LHCN-M2 (cell line): ENCODE results near the gene SBK2. TPM values are rescaled to one million over a fixed set of nuclear protein-coding genes. Genes with fewer than 3 reads are reported as not detected.

Experiments
- DNase-seq: peaks from one replicate; pipeline ENCODE4 v3.0.0-alpha.2; 2012; ENCODE audit warnings: low read depth
- total RNA-seq: library from RNA; depleted of rRNA; stranded (reverse); fragments of >200 nt; gene quantifications from 2 replicates; pipeline ENCODE4 v1.2.3, GENCODE V29; 2014

The SBK2 gene
- total RNA-seq, 1 experiment from 2014 or later = 1.5 TPM

DNA sequence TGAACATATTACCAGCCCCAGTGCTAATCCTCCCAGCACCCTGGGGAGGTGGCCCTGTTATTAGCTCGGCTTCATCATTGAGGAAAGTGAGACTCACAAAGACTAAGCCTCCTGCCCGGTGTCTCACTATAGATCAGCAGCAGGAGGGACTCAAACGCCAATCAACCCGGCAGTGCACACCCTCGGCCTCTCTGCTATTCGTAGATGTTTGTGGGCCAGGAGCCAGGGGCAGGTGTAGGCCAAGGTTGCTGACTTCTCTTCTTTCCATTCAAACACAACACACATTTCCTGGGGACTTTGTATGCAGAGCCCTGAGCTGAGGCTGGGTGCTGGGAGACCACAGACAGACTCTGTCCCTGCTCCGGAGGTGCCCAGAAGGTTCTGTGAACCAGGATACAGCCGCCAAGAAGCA, 17.8 kb upstream of the SBK2 start:
- DNase-seq = no peak

DNA sequence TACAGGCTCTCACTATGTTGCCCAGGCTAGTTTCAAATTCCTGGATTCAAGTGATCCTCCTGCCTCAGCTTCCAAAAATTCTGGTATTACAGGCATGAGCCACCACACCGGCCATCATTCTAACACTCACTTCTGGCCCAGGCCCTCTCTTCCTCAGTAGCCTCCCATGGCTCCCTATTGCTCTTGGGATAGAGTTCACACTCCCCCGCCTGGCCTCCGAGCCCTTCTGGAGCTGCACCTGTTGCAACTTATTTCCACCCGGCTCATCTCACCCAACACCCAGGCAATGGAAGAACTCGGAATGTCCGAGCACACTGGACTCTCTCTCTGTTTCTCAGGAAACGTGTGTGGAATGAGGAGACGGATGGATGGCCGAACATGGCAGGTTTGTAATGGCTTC, 17.4 kb upstream of the SBK2 start:
- no peak for DNase-seq

DNA sequence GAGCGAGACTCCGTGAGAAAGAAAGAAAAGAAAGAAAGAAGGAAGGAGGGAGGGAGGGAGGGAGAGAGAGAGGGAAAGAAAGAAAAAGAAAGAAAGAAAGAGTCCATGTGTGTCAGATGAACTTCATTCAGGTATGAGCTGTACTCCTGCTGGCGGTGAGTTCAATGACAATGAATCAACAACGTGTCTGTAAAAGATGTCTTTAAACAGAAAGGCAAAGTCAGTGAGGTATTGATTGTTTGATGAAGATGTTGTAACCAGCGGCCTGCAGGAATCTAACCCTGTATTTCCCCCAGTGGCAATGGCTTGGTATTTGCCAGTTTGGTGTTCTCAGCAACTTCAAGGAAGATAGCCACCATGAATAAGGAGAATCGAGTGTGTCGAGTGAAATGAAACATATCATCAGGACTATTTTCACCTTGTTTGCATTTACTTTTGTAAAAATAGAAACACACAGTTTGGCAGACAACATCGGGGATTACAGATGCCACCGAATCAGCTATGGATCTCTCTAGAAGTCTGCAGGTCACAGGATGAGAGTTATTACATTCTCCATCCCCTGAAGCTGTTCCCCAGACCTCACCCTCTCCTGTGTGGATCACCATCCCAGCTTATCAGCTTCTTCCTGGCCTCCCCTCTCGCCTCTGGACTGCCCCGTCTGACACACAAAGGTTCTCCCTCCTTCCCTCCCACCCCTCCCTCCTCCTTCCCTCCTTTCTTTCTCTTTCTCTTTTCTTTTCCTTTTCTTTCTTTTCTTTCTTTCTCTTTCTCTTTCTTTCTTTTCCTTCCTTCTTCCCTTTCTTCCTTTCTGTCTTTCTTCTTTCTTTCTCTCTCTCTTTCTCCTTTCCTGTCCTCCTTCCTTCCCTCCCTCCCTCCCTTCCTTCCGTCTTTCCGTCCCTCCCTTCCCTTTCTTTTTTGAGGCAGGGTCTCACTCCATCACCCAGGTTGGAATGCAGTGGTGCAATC, 16.6 kb upstream of the SBK2 start:
- no peak for DNase-seq

DNA sequence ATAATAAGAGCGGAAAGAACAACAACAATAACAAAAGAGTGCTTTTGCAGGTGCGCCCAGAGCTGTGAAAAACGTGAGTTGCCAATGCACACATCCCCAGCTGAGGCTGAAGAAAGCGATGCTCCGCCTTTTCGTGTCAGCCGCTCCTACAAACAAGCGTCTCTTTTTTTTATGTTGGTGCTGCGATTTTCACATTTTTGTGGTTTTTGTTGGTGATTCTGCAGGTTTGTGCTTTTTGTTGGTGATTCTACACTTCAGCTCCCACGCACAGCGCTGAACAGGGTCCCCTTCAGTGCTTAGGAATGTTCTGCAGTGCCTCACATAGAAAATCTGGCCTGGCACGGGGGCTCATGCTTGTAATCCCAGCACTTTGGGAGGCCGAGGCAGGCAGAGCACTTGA, 15.7 kb upstream of the SBK2 start:
- peak; percentile 68 for DNase-seq

DNA sequence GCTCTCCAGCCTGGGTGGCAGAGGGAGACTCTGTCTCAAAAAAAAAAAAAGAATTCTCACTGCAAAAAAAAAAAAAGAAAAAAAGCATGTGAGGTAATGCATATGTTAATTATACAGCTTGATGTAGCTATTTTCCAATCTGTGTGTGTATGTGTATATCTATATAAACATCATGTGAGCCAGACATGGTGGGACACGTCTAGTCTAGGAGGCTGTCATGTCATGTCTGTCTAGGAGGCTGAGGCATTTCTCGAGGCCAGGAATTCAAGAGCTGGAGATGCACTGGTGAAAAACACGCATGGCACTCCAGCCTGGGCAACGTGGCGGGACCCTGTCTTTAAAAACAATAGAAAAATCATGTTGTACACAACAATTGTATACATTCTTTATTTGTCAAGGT, 15.3 kb upstream of the SBK2 start:
- DNase-seq = no peak

DNA sequence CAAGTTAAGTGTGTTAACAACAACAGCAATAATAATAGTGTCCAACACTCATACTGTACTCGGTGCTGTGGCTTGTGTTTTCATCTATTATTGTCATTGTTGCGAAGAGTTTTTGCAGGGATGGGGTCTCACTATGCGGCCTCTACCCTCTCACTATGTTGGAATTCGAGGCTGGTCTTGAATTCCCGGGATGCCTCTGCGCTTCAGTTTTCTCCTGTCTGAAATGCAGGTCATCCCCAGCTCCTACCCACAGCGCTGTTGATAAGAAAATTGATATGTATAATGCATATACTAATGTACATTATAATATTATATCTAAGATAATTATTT, 13.4 kb upstream of the SBK2 start:
- no peak for DNase-seq

DNA sequence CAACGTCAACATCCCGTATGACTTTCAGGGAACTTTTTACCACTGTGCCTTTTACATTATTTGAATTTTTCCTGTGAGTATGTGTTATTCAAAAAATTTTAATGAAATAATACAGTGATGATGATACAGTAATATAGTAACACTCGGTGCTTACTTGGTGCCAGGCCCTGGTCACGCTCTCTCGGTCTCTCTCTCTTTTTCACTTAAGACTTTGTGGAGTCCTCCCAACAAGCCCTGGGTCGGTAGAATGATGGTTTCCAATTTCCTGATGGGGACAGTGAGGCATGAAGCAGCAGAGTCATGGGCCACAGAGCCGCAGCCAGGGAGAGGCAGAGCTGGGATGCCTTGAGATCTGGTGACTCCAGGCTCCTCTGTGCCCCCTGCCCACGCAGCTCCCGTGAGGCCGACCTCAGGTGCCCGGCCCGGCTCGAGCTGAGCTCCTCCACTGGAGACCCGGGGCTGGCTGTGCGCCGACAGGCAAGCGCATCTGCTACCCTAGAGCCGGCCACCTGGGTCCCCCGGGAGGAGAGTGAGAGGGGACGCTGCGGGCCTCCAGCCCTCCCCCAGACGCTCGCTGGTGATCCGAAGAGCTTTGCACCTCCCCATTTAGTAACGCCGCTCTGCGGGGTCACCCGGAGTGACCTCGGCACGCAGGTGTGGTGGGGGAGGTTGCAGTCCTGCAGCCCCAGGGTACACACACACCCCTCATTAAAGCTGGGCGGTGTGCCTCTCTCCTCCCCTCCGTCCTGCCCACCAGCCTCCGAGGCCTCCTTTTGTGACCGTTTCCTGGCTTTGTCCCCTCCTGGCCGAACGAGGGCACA, 12.8 kb upstream of the SBK2 start:
- DNase-seq = peak; percentile 80

DNA sequence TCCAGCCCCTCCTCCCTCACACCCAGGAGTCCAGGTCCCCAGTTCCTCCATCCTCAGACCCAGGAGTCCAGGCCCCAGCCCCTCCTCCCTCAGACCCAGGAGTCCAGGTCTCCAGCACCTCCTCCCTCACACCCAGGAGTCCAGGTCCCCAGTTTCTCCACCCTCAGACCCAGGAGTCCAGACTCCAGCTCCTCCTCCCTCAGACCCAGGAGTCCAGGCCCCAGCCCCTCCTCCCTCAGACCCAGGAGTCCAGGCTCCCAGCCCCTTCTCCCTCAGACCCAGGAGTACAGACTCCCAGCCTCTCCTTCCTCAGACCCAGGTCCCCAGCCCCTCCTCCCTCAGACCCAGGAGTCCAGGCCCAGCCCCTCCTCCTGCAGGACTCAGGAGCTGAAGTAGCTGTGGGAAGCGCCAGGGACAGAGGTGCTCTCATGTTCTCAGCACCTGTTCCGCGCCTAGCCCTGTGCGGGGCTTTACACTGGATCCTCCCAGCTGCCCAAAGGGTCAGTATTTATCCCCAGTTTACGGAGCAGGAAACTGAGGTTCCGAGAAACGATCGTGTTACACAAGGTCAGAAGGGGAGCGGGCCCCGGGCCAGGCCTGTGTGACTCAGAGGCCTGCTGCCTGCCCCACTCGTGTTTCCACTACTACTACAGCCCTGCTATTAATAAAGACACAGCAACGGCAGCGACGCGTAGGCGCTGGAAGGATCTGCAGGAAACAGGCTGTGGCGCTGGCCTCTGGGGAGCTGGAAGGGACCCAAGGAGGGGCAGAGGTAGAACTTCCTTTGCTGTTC, 10.1 kb upstream of the SBK2 start:
- DNase-seq = peak; percentile 25

DNA sequence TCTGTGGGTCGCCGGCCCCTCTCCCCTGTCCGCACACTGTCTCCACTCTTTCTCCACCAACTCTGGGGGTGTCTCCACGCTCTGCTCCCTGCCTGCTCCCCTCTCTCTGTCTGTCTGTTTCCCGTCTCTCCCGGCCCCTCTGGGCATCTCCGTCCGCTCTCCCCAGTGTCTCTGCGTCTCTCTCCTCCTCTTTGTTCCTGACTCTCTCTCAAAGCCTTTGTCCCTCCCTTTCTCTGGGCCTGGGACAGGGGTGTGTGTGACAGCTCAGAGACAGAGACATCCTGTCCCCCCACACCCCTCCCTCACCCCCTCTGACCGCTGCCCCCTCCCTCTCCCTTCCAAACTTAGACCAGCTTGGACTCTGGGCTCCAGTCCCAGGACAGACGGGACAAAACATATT, 9.1 kb upstream of the SBK2 start:
- DNase-seq = no peak

DNA sequence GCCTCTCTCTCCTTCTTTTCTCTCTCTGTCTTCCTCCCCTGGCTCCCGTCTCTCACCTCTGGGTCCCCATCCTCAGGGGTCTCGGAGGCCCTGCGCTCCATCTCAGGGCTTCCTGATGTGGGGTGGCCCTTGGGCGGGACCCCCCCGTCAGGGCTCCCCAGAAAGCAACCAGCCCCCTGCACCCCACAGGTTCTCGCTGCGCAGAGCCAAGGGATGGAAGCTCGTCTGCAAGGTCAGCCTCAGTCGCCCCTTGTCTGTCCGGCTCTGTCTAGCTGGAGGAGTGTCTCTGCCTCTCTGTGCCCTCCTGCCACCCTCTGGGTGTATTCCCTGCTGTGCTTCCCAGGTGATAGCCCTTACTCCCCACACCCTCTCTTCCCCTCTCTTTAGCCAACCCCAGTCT, 8.5 kb upstream of the SBK2 start, which contains the start of gene SBK3:
Gene SBK3 (minus strand): TSS at position 101 of the 400 bp plus-strand sequence. CDS start 0 bp downstream, at position 101.
- no peak for DNase-seq

DNA sequence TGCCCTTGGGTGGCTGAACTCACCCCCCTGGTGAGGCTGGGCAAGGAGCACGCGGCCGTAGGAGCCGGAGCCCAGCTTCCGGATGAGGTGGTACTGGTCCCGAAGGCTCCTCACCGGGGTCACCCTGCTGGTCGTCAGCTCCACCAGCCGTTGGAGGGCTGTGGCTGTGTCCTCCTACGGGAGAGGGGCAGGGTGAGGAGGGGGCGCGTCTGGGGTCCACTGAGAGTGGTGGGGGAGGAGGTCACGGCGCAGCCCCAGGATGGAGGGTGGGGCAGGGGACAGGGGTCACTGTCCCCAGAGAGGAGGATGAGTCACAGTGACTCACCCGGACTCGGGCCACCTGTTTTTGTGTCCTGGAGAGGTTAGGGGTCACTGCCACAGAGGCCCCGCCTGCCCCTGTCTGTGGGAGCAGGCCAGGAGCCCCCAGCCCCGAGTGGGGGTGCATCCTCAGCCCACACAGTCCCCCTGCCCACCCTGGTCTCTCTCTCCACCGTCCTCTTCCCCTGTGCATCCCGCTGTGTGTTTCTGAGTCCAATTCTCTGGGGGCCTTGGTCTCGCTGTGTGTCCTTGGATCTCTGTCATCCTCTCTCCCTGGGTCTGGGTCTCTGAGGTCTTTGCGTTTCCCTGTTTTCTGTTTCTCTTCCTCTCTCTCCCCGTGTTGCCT, 8.0 kb upstream of the SBK2 start:
- peak; percentile 49 for DNase-seq

DNA sequence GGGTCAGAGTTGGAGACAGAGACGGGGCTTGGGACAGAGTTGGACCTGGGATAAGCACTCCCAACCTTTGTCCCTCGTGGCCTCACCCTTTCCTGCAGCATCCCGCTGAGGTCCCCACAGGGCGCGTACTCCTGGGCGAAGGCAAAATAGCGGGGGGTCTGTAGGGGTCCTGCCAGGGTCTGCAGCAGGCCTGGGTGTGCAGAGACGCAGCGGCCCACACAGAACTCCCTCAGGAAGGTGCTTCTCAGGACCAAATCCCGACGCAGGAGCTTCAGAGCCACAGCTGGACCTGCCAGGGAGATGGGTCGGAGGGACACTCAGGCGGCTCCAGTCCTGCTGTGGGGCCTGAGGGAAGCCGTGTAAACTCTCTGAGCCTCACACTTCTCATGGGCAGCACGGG, 7.1 kb upstream of the SBK2 start:
- DNase-seq = no peak

DNA sequence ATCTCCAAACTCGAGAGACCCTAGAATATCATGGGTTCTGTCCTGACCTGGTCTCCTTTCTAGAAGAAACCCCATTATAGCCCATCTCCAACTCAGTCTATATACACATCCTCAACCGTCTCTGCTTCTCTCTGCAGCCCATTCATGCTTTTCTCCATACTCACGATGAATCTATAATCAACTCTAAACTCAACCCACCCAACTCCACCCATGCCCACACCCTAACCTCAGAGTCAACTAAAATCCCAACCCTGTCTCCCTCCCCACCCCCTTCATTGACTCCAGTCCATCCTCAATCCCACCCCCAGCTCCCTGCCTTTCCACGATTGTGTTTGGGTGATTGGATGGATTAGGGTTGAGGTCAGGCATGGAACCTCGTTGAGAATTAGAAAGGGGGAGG, 6.6 kb upstream of the SBK2 start:
- DNase-seq = no peak

DNA sequence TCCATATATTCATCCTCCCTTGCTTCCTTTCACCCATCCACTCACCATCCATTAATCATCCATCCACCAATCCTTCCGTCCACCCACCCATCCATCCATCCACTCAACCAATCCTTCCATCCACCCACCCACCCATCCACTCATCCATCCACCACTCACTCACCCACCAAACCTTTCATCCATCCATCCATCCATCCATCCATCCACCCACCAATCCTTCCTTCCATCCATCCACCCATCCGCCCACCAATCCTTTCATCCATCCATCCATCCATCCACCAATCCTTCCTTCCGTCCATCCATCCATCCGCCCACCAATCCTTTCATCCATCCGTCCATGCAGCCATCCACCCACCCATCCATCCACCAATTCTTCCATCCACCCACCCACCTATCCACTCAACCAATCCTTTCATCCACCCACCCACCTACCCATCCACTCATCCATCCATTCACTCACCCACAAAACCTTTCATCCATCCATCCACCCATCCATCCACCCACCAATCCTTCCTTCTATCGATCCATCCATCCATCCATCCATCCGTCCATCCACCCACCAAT, 5.4 kb upstream of the SBK2 start:
- DNase-seq = no peak

DNA sequence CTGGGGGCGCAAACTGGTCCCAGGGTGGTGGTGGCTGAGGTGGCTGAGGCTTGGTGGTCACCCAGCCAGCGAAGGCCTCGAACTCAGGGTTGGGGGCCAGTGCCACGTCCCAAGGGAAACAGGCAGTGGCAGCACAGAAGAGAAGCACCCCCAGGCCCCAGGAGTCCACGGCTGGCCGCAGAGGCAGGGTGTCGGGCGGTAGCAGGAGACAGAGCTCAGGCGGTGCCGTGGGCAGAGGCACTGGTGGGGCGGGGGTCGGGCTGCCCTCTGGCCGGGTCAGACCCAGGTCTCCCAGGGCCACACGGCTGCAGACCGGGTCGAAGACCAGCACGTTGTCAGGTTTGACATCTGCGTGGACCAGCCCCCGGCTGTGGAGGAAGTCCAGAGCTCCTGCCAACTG, 4.2 kb upstream of the SBK2 start:
- DNase-seq = no peak

DNA sequence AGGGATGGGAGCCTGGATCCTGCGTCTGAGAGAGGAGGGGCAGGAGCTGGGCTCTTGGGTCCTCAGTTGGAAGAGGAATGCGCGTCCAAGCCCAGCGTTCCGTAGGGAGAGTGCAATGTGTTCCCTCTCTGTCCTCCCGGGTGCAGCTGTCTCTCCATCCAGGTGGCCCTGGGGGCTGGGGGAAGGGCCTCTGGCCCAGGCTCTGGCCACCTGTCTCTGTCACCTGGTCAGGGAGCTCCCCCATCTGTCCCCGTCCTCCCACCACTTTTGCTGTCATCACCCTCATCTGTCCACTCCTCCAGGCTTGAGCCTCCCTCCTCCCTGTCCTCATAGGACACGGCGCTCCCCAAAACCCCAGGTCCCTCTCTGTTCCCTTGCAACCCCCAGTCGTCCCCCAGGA, 3.7 kb upstream of the SBK2 start:
- peak; percentile 26 for DNase-seq

DNA sequence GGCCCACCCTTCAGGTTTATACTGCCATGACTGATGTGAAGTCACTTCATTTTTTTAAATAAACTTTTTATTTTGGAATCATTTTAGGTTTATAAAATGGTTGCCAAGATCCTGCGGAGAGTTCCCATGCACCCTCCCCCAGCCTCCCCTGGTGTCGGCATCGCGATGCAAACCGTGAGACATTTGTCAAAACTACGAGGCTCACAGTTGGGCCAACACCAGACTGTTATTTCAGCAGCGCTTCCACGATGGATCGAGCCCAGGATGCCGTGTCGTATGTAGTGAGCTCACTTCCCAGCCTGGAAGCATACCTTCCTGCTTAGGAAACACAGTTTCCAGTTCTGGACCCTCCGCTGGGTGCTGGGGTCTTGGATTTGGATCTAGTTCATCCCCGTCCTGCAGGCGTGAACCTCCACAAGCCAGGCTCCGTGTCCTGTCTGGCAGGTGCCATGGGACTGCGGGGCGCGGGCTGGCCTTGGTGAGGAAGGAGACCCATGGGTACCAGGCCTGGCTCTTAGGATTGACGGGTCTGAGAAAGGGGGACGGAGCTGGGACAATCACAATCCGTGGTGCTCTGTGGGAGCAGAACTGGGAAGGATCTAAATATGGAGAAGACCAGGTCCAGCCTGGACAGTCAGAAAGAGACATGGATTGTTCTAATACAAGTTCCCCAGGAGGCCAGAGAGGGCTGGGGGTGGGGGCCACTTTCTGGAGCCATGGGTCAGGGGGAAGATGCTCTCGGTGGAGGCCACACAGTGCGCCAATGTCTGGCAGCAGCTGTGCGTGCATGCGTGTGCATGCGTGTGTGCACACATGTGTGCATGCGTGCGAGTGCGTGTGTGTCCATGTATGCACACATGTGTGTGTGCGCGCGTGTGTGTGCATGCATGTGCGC, 2.4 kb upstream of the SBK2 start:
- no peak for DNase-seq

DNA sequence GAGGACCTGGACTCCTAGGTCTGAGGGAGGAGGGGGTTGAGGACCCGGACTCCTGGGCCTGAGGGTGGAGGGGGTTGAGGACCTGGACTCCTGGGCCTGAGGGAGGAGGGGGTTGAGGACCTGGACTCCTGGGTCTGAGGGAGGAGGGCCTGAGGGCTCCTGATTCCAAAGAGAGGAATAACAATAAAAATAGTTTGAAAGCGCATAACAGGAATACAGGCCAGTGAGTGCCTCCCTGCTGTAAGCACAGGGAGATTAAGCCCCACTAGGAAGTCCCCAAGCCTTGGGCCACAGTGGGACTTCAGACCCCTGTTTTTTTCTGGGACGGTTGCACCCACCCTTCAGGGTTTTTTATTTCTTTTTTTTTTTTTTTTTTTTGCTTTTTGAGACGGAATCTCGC, 1.2 kb upstream of the SBK2 start:
- no peak for DNase-seq

DNA sequence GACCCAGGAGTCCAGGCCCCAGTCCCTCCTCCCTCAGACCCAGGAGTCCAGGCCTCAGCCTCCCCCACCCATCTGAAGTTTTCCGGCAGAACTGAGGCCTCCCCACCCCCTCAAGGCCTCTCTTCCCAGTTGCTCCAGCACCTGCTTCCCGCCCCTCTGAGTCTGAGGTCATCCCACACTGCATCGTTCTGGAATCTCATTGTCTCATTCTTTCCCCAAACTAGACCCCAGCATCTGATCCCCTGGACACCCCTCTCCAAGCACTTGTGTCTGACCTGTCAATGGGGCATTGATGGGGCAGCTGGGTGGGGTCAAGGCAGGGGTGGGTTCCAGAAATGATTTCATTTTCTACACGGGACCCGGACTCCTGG, 793 bp upstream of the SBK2 start:
- DNase-seq = peak; percentile 76

DNA sequence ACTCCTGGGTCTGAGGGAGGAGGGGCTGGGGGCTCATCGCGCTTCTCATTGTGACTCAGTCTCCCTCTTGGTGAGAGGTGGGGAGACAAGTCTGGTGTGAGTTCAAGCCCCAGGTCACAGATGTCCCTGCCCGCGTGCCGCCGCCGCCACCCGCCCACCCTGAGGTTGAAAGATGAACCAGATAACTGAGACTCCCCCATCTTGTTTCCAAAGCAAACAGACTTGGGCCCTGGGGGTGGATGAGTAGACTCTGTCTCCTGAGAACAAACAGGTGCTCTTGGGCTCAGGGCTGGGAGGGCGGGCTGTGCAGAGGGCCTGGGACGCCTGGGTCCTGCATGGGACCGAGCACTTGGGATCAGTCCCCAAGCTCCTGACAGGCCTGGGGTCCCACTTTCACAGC, 567 bp downstream of the SBK2 start:
- DNase-seq = no peak
